T1000 (cell line): ENCODE results near the gene SIK1.
"Not testable (repeated sequence)": the region's sequence is repeated elsewhere in the genome, so short reads cannot be mapped to it uniquely, and the experiment has no call there.

Source experiments
- DNase-seq: peaks from one replicate; lab custom pipeline; 2025; ENCODE audit warnings: mixed read lengths; lab: John Stamatoyannopoulos, UW

Gene SIK1

DNA sequence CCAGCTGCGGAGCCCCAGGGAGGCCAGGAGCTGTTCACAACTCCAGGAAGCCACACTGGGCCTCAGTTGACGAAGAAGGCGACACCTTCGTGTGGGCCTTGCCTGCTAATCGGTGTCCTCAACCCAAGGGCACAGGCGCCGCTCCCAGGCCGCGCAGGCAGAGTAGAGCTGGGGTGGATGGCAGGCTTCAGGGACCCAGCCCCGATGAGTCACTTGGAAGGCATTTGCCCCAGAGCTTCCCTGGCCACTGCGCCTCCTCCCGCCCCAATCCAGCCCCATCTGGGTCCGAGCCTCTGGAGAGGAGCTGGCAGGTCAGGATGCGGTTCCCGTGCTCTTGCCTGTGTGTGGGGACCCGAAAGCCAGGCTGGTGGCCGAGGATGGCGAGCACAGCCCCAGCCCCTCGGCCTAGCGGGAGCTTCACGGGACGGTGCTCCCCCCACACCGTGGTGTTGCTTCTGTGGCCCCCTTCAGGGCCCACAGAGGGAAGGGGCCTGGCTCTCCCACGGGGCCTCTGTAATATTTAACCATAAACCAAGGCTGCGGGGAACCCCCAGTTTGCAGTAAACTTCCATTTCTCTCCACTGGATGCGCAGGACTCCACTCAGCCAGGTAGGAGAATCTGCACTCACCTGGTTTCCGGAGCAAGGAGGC lies 30.0 kb downstream of the SIK1 start:
- not testable (repeated sequence) for DNase-seq

DNA sequence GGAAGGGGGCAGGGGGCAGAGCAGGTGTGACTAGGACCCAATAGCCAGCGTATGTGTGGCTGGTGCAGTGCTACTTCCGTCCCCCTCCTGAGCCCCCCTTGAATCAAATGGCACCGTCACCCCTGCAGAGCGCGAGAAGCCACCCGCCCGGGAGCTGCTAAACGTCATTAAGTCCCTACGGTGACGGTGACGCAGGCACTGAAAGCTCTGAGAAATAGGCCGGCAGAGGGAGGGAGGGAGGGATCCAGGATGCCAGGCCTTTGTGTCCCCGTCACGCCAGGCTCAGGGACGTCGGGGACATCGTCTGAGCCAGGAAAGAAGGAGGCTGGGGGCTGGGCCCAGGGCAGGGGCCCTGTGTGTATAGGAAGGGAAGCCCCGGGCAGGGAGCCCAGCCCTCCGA lies 43.6 kb downstream of the SIK1 start:
- not testable (repeated sequence) for DNase-seq

DNA sequence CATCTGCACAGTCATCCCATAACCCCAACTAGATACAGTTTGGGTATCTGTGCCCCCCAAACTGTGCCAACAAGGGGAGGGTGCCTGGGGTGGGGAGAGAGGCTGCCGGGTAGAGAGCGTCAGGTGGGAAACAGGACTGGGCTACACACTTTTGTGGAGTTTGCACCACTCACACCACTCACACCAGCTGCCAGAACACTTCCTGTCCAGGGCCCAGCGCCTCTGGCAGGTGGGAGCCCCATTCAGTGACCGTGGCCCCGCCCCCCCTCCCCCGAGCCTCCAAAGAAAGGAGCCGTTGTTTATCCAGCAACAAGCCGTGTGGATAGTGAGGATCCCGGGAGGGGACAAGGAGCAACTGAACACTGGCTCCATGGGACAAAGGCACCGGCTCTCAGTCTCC lies 44.0 kb downstream of the SIK1 start:
- not testable (repeated sequence) for DNase-seq

DNA sequence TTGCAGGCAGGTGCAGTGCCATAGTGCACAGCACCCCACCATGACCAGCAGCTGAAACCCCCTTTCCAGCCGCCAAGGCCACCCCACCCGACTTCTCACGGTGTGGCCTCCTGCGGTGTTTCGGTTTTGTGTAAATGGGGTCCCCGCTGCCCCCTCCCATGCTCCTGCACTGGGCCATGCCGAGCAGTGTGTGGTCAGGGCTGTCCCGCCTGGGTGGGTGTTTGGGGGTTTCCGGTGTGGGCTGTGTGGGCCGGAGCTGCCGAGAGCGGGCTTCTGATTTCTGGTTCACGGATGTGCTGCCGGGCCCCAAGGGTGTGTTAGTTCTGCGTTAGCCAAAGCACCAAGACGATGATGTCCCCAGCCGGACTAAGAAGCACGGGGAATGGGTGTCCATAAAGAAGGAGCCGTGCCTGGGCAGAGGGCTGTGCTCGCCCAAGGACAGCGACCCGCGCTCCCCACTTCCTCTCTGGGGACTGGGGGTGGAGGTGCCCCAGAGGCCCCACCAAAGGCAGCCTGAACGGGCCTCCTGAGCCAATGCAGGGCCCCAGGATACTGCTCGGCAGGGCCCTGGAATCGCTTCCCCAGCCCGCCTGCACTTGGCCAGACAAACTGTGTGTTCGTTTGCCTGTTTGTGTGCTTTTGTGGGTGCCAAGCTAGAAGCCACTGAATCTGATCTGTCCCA lies 45.9 kb downstream of the SIK1 start:
- not testable (repeated sequence) for DNase-seq

DNA sequence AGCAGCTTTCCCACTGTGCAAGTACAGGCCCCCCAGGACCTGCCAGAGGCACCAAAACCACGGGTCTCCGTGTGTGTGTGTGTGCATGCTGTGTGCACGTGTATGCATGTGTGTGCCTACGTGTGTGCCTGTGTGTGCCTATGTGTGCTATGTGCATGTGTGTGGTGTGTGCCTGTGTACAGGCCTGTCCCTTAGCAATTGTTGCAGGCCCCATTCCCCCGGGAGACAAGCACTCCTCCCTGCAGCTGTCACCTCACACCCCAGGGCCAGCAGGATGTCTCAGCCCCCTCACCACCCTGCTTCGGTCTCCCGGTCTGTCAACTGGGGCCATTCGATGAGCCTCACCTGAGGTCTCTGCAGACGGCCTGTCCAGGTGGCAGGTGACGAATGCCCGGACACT lies 46.6 kb downstream of the SIK1 start:
- not testable (repeated sequence) for DNase-seq

DNA sequence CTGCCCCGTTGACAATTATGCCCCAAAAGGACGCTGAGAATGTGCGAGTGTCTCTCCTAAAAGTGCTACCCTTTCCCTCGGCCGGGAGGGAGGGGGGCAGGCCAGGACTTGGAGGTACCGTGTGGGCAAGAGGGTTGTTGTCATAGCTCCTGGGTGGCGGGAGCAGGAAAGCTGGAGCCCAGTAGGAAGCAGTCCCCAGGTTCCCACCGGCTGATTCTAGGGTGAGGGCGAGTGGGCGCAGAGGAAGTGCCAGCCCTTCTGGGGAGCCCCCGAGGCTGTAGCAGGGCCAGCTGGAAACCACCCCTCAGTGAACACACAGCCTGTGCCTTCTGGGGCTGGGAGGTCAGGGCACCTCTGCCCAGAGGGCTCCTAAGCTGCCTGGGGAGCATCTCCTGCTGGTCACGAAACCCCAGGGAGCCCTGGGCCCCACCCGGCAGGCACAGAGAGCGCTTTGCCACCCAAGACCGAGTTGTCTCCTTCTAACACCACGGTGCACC lies 47.3 kb downstream of the SIK1 start:
- not testable (repeated sequence) for DNase-seq

DNA sequence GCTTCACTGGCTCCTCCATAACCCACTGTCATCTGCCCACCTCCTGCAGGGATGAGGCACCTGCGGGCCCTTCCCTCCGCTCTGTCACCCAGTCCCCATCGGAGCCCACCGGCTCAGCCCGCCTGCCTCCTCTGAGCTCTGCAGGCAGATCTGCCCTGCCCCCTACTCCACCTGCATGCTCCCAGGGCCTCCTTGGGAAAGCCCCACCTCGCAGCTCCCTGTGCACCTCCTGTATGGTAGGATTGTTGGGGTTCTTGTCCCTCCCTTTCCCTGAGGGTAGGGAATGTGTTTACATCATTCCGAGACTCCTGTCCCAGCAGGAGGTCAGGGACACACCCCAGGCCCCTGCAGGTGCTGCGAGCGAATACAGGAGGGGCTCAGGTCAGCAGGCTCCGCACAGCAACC lies 50.5 kb downstream of the SIK1 start:
- no peak for DNase-seq

DNA sequence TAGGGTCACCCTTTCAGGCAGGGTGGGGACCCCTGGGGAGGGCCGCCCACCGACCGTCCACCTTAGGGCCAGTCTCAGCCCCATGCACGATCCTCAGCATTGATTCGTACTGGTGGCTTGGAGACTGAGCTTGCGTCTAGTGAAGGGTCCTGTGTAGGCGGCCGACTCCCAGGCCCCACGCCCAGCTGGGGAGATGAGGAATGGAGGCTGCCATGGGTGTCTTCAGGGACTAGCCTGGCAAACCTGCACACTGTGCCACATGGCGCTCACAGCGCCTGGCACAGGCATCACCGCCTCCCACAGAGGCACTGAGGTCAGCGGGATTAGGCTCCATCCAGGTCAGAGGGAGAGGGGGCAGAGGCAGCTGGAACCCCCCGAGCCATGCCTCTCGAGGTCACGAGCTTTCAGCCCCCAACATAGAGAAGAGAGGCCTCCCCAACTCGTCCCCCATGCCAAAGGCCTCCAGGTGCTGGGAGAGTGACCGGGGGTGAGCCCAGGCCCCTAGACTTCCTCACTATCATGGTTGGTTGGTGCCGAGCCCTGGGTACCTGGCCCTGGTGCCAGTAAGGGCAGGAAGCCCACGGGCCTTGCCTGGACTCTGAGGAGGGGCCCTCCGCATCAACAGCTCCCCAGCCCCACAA lies 51.0 kb downstream of the SIK1 start:
- DNase-seq: no peak

DNA sequence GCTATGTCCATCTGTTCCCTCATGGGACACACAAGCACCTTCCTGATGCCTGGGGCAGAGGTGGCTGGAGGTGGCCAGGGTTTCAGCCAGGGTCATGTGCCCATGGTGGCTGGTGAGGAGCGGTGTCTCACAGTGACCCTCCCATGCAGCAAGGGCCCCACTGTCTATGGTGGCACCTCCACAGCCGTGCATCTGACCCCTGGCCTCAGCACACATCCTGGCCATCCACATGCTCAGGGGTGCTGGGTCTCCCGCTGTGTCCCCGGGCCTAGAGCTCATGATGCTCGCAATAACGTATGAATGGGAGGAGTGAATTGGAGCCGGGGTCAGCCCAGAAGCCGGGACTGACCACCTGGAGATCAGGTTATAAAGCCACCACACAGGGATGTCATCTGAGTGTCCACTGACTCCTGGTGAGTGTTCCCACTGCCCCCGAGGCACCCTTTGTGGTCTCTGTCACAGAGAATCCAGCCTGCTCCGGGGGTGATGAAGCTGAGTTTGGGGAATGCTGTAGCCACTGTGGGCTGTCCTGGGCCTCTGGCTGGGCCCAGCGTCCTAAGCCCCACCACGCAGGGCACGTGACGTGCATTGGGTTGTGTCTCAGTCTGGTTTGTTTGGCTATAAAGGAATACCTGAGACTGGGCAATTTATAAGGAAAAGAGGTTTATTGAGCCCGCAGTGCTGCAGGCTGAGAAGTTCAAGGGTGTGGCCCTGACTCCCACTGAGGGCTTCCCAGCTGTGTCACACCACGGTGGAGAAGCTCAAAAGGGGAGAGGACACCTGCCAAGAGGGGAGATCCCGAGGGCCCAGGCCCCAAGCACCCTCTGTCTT lies 51.7 kb downstream of the SIK1 start:
- no peak for DNase-seq

DNA sequence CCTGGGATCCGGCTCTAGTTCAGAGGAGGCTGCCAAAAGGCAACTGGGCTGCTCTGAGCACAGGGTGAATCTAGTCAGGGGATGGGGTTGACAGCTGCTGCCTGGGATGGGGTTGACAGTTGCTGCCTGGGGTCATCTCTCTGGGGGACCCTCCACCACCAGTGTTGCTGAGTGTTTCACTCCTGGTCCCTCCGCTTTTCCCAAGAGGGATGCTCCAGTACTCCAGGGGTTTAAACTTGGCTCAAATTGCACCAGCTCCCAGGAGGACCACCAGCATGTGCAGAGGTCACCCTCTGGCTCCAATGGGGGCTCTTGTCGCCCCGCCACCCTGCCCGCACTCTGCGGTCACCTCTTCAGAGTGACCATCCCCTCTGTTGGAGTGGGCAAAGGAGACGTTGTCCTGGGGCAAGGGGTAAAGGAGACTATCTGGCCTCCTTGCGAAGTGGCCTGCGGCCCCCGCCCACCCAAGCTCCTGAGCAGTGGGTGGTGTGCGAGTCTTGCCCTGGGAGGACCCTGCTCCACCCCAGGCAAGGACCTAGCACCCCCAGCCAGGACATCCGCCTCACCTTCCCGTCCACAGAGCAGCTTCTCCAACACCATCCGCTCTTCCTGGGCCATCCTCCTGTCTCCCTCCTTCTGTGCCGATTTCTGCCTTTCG lies 52.6 kb downstream of the SIK1 start:
- no peak for DNase-seq

DNA sequence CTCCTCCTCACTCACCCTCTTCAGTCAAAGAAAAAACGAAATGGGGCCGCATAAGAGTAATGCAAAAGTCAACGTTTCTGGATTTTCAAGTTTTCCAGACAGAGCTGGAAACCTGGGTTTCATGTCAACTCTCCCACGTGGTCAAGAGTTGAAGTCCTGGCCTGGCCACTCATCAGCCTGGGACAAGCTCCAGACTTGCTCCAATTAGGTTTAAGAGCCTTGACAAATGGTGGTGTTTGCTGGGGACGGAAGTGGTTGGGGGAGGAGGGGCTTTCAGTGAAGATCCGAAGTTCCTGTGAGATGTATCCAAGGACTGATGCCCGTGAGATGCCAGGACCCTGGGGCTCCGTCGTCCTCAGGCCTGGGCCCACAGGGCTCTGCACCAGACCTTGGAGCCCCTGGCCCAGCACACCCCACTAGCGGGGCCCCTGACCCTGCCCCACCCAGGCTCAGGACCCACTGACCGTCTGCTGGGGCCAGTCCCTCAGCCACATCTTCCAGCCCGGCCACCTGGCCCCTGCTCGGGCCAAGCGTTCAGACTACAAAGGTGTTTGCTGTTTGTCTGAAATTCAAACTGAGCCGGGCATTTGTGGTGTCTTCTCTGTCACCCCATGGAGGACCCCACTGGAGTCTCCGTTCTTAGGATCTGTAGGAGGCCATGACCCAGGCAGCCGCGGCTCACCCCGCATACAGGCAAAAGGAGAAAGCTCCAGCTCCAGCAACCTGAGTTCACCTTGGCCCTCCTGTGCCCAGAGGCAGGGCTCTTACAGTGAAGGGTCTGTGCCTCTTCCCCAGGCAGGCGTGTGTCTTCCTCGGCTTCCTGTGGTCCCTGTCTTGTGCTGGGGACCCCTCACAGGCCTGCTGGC lies 53.3 kb downstream of the SIK1 start:
- DNase-seq: no peak

DNA sequence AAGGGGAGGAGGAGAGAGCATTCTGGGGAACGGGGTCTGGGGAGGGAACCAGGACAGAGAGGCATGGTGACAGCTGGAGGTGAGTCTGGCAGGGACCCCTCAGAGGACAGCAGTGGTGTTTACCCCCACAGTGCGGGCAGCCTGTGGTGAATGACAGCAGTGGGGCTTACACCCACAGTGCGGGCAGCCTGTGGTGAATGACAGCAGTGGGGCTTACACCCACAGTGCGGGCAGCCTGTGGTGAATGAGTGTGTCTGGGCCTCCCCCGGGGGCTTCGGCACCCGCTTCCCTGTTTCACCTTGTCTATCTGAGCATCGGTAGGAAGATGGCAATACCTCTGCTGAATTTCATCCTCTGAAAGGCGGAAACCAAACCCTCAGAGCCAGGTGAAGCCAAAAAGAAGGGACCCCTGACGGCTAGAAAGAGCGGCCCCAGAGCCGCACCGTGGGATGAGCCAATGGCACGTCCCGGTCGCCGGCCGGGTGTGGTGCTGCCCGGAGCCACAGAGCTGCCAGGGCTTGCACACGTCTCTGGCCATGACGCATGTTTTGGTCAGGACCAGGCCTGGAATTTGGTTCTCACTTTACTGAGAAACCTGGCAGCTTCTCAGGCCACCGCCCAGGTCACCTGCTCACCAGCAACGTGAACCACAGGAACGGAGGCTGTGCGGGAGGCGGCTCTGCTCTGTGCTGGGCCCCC lies 54.1 kb downstream of the SIK1 start:
- DNase-seq: no peak

DNA sequence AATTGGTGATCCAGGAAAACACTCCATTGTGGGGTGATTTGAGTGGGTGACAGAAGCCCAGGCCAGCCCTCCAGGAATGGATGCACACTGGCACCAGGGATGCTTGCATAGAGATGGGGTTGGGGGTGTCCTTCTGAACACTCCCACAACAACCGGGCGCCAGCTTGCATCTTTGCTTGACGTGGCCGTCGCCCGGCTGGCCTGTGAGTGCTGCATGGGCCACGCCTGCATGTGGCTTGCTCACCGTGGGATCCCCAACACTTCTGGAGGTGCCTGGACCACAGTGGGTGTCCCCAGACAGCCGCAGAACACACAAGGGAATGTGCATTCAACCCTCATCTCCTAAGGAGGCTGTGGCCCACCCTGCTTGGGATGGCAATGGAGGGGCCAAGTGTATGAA lies 55.1 kb downstream of the SIK1 start:
- DNase-seq: no peak

DNA sequence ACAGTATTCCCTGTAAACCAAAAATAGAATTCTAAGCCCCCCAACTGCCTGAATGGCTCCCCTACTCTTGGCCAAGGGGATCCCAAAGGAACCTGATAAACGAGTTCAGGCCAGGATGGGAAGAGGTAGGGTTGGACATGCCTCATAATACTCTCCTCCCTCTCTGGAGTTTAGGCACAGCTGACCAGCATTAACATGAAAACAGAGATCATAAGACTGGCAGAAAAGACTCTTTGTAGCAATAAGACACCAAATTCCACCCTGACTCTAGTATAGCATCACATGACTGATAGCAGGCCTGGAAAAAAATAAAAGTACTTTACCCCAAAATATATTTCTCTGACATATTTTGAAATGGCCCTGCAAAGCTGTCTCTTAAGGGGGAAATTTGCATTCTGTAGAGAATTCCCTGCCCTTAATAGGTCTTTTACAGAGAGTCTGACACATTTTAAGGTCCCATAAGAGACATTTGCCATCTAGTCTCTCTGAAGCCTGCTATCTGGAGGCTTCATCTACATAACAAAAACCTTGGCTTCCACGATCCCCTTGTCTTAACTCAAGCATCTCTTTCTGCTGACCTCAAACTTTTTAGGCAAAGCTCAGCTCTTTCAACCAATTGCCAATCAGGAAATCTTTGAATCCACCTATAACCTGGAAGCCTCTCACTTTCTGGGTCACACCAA lies 55.9 kb downstream of the SIK1 start:
- no peak for DNase-seq

DNA sequence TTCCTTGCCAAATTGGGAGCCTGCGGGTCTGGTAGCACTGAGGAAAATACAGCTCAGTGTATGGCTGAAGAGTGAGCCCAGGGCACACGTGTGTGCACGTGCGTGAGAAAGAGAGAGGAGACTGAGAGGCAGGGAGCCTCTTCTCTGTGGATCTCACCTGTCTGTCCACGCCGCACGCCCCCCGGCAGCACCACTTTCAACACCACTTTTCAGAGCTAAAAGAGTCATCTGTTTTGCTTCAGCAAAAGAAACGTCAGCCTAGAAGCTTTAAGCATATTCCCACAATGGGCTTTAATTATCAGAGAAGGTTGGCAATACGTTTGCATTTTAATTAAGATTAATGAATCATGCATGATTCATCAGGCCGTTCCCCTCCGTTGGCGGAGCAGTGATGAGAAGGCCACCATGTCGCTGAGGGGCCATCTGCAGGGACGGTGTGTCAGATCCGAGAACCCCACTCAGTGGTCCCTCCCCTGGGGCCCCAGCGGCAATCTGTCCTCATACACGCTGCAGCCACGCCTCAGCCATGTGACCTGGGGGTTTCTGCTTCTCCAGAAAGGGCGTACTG lies 56.8 kb downstream of the SIK1 start:
- no peak for DNase-seq

DNA sequence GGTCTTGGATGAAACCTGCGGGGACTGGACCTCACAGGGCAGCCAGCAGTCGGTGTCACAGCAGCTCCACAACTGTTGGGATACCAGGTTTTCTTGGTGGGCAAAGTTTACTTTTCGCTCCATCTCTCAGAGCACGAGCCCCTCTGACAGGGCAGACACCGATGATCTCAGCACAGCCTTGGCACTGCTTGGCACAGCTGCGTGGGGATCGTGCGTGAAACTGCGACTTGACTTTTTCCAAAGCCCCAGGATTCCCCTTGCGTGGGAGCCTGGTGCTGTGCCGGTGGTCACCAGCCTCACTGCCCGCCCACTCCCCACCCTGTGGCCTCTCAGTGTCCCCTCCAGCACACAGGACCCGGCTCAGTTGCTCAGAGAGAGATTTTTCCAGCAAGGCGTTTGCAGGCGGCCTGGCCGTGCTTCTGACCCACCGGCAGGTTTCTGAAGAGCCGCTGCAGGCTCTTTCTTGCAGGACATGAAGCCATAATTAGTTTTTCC lies 57.3 kb downstream of the SIK1 start:
- no peak for DNase-seq

DNA sequence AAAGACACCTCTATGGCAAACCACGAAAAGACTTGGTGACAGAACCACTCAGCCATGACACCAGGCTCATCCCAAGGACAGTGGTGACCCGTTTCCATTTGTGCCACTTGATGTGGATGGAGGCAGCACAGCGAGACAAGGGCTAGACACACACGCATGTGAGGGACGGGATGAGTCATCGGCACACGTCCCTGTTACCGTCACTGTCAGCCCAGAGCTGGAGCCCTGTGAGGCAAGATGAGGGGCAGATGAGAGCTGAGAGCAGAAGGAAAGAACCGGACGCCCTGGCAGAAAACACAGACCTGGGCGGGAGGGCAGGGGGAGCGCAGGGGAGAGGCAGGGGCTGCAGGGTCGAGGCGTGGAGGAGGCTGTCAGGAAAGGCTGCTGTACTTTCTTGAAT lies 57.8 kb downstream of the SIK1 start:
- DNase-seq: no peak

DNA sequence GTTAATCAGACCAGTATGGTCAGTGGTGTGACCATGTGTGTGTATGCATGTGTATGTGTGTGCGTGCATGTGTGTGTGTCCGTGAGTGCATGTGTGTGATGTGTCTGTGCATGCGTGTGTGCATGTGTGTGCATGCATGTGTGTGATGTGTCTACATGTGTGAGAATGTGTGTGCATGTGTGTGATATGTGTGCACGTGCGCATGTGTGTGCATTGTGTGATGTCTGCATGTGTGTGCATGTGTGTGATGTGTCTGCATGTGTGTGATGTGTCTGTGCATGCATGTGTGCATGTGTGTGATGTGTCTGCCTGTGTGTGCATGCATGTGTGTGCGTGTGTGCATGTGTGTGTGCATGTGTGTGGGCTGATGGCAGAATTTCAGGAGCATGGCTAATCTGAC lies 58.2 kb downstream of the SIK1 start:
- DNase-seq: no peak

DNA sequence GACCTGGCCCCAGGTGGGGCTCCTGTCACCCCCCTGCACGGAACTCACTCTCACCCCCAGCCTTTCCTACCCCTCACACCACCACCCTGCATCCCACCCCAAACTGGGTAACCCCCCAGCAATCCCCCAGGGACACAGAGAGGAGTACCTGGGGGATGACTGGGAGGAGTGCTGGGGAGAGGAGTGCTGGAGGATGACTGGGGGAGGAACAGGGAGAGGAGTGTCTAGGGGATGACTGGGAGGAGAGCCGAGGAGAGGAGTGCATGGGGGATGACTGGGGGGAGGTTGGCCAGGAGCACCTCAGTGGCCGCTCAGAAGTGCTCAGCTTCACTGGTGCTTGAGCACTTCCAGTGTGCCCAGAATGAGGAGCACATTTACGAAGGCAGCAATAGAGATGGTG lies 59.1 kb downstream of the SIK1 start:
- no peak for DNase-seq
